ENCODE measurements around the gene SPINK2.

DNA sequence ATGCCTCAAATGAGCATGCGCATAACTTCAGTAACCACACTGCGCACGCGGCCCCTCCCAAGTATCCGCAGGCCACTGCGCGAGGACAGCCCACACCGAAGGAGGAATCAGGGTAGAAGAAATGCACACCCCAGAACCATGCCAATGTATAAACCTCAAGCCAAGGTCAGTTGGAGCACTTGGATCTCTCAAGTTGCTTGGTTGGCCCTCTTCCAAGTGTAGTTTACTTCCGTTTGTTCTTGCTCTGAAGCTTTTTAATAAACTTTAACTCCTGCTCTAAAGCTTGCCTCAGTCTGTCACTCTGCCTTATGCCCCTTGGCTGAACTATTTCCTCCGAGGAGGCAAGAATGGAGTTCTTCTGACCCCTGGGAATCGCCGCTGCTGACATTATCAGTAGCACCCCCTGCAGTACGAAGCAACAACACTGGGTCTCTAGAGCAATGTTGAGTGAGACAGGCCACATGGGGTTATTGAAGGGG is 22.0 kb upstream of the SPINK2 start:
- no peak for TF ChIP-seq CTCF (IDR thresholded peaks at IDR 0.05; ENCODE audit: low read depth, low read length, poor library complexity, severe bottlenecking)
- no peak for TF ChIP-seq EZH2phosphoT487 (IDR thresholded peaks at IDR 0.05; ENCODE audit: borderline replicate concordance, low read length)
